C4-2B (cell line): Measurements from ENCODE around the gene MAB21L2.

Source experiments
- ZFX ChIP-seq: fragments of 450-650 bp; IDR thresholded peaks from 2 replicates; pipeline ENCODE4 v1.6.1; 2017
- TF ChIP-seq, protein P1 (sequence below): fragments of 450-650 bp; conservative IDR thresholded peaks from 2 replicates; pipeline ENCODE4 v1.5.1; 2017; ENCODE audit warnings: mild to moderate bottlenecking

DNA sequence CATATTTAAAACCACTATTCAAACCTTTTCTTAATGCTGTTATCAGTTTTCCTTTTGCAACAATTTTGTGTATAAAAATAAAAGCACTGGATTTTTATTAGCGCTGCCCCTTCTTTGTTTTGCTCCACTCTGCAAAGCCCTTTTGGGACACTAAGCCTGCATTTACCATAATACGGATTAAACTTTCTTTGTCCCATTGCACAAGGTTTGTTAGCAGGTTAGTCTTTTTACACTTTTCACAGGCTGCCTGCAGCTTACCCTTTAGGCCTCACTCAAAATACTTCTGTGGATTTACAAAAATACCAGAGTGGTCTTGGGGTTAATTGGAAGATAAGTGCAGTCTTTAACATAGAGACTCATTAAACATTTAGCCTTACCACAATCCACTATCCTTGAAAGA is 35.7 kb upstream of the MAB21L2 start:
- TF ChIP-seq, protein P1, sequence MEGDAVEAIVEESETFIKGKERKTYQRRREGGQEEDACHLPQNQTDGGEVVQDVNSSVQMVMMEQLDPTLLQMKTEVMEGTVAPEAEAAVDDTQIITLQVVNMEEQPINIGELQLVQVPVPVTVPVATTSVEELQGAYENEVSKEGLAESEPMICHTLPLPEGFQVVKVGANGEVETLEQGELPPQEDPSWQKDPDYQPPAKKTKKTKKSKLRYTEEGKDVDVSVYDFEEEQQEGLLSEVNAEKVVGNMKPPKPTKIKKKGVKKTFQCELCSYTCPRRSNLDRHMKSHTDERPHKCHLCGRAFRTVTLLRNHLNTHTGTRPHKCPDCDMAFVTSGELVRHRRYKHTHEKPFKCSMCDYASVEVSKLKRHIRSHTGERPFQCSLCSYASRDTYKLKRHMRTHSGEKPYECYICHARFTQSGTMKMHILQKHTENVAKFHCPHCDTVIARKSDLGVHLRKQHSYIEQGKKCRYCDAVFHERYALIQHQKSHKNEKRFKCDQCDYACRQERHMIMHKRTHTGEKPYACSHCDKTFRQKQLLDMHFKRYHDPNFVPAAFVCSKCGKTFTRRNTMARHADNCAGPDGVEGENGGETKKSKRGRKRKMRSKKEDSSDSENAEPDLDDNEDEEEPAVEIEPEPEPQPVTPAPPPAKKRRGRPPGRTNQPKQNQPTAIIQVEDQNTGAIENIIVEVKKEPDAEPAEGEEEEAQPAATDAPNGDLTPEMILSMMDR, result no peak
- no peak for TF ChIP-seq ZFX
